Left kidney (tissue), 2 donors: ENCODE measurements around the gene GATD1. TPM values are rescaled to one million over a fixed set of nuclear protein-coding genes. Genes with fewer than 3 reads are reported as not detected.
A peak's percentile ranks its signal among the peaks of the same experiment; 100 is the strongest.

Experiments used
- DNase-seq: peaks from one replicate; pipeline ENCODE4 v3.0.0-alpha.2; 2013
- polyA plus RNA-seq: library from polyadenylated mRNA; unstranded; fragments of 120-200 nt; gene quantifications from one replicate; pipeline ENCODE4 v1.2.1, GENCODE V29; 2013; ENCODE audit not compliant: insufficient read length

The GATD1 gene
- polyA plus RNA-seq, 1 donor, result 65.7 TPM

DNA sequence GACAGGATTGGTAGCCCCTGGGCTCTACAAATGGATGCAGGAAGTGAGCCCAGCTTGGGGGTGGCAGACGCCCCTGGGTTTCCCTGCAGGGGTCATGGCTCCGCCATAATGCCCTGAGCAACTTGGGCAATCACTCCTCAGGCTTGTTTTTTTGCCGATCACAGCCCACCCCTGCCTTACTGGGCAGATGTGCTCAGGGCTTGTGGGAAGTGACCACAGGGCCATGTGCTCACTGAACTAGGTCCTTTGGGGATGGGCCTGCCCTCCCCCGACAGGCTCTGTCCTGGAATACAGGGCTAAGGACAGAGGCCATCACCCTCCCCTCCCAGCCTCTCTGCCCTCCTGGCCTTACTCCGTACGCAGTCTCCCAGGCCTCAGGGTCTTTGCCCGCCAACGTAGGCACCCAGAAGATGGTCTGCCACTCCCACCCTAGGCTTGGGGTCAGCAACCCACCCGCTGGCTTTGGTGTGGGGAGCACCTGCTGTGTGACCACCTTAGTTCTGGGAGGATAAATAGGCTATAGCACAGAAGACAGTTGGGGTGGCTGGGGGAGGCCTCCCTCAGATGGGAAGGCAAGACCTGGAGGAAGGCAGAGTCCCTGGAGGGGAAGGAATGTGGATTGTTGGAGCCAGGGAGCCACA lies 36.3 kb upstream of the GATD1 start:
- DNase-seq, result no peak

DNA sequence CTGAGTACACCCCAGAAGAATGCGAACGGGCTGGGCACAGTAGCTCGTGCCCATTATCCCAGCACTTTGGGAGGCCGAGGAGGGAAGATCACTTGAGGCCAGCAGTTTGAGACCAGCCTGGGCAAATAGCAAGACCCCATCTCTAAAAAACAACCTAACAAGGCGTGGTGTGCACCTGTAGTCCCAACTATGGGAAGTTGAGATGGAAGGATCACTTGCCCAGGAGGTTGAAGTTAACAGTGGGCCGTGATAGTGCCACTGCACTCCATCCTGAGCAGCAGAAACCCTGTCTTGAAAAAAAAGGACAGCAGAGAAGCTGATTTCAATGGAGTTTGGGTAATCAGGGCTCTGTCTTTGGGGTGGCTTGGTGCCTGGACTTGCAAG lies 35.8 kb upstream of the GATD1 start:
- DNase-seq, result no peak

DNA sequence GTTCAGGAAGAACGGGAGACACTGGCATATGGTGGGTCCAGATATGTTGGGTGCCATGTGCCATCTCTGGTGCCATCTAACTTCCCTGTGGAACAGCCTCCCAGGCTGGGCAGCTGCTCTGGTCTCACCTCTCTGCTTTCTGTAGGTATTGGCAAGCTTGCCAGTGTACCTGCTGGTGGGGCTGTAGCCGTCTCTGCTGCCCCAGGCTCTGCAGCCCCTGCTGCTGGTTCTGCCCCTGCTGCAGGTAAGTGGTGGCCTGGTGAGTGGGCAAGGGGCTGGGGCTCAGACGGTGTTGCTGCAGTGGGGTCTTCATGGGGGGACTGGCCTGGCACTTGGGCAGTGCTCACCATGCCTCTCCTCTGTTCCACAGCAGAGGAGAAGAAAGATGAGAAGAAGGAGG lies 35.1 kb upstream of the GATD1 start:
- no peak for DNase-seq

DNA sequence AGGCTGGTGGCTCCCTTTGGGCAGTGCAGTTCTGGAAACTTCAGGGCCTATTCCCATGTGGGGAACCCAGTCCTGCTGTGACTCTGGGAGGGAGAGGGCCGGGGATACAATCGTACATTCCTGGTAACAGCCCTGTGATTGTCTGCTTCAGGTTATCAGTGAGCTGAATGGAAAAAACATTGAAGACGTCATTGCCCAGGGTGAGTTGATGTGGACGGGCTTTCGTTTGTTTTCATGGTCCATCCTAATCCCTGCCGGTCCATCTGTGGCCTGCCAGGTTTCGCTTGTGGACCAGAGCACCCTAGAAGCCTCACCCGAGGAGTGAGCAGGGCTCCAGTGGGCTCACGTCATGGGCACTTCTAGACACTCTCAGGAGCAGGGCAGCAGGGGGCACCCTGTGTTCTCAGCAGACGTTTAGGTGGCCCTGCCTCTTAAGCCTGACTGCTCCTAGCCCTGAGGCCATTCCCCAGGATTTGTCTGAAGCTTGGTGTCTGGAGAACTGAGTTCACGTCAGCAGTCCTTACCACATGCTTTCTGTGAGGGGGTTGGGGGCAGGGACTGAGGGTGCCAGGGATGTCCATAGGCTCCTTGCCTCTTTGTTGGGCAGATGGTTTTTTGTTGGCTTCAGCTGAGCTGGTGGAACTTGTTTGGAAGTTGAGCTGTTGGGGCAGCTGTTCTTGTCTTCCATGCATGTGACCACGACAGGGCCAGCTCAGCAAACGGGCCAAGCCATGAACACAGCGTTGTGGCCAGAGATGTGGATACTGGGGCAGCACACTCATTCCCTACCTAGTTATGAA lies 34.4 kb upstream of the GATD1 start:
- DNase-seq, result no peak

DNA sequence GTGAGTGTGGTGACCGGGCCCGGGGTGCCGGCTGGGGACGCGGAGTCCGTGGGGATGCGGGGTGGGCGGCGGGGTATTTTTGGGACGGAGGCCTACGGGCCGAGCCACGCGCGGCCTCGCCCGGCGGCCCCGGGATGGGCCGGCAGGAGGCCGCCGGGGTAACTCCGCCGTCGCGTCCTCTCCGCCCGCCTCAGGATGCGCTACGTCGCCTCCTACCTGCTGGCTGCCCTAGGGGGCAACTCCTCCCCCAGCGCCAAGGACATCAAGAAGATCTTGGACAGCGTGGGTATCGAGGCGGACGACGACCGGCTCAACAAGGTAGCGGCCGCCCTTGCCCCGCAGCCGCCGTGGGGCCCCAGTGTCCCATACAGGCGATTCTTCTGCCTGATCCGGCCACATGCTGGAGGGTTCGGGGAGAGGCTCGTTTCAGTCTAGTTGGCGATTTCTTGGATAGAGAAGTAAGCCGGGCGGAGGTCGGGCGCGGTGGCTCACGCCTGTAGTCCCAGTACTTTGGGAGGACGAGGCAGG lies 32.8 kb upstream of the GATD1 start:
- no peak for DNase-seq

DNA sequence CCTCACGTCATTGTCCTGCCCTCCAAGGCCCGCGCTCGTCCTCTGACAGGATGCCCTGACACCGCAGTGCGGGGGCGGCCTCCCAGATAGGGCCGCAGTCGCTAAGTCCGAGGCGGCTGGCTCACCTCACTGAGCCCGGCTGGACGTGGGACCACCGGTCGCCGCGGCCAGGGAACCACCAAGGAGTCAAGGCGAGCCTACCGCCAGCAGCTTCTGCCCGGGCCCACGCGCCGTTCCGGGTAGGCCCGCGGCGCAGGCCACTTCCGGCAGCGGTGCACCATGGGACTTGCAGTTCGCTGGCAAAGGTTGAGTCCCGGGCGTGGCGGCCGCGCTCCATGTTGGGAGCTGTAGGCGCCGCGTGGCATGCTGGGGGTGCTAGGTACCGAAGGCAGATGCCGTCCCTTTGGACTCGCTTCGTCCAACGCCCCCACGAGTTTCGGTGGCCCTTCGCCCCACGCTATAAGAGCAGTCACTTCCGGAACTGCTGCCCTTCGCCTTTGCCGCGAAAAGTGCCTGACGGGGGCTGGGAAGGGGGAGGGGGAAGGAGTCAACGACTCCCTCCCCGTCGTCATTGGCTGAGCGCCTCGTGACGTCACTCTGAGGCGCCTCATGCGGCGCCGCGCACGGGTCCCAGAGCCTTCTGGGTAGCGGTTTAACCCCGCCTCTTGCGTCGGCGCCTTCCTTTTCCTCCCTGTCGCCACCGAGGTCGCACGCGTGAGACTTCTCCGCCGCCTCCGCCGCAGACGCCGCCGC lies 32.2 kb upstream of the GATD1 start, which contains the start of gene RPLP2:
TSS of gene RPLP2 (plus strand) at position 681 of the 753 bp plus-strand sequence. CDS start 268 bp downstream, outside the sequence.
- DNase-seq, result peak; percentile 98

DNA sequence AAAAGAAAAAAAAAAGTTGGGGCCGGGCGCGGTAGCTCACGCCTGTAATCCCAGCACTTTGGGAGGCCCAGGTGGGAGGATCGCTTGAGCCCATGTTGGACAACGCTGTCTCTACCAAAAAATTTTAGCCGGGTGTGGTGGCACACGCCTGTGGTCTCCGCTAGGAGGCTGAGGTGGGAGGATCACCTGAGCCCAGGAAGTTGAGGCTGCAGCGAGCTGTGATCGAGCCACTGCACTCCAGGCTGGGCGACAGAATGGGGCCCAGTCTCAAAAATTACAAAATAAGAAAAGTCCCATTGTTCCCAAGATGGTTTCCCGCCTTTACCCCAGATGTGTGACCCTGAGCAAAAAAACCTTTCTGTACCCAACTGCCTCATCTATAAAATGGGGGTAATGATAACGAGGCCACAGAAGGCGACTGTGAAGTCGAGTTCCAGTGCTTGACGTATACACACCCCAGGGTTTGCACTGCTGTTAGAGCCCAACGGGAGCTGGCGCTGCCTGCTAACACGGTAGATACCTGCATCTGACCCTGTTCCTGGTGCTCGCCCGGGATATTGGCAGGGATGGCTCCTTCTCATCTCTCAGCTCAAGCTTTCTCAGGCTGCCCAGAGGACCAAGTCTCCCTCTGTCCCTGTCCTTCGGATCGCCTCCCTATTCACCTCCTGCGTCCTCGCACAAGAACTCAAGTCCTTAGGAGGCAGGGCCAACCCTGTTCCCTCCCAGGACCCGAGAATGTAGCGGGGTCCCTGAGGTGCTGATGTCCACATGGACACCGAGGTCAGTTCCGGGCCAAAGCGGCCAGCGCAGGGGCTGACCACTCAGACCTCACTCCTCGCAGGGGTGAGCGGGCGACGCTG lies 31.4 kb upstream of the GATD1 start:
- DNase-seq, result no peak

DNA sequence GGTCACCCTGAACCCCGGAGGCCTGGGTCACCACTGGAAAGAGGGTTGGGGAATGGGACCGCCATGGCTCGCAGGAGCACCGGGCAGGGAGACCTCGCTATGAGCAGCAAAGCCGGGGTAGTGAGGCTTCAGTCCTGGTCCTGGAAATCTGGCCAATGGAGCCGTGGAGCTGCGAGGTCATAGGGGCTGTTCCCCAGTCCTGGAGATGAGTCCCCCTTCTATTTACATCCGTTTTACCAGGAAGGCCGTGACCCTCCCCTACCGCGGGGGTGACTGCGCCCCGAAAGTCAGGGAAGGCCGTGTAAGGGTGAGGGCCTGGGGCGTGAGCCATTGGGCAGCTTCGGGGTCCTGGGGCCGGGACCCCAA lies 27.3 kb upstream of the GATD1 start:
- DNase-seq, result no peak

DNA sequence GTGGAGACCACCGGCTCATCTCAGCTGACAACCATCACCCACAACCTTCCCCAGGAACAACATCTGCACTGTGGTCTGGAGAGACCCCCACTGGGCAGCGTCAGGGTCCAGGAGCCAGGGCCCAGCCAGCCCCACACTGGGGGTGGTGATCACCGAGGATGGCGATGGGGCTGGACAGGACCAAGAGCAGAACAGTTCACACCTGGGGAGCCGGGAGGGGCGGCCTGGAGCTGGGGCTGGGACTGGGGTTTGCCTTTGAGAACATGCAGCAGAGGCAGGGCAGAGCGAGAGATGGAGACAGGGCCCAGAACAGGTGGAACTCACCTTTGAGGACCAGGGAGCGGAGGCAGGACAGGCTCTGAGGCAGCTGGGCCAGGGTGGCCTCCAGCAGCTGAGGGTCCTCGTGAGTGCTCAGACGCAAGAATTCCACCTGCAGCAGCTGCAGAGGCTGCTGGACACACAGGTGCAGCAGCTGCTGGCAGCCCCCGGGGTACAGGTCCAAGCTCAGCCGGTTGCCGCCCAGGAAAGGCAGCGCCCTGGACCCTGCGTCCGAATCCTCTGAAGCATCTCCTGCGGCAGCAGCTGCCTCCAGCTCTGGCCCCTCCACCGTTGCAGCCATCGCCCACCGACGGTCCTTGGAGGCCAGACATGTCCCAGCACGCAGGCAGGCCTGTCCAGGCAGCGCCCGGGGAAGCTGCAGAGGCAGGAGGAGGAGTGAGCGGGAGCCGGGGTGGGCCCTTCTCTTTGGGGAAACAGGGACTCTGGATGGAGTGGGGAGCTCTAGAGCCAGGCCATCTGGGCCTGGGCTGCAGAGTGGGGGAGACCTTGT lies 26.7 kb upstream of the GATD1 start:
- no peak for DNase-seq

DNA sequence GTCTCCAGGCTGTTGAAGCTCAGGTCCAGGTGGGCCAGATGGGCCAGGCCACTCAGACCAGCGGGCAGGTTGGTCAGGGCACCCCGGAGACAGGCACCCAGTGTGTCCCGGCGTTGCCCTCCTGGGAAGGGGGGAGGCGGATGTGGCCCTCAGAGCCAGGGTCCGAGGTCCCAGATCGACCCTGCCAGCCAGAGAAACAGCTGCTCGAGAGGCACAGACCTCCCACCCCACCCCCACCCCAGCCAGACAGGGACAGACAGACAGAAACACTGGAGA lies 26.1 kb upstream of the GATD1 start:
- no peak for DNase-seq

DNA sequence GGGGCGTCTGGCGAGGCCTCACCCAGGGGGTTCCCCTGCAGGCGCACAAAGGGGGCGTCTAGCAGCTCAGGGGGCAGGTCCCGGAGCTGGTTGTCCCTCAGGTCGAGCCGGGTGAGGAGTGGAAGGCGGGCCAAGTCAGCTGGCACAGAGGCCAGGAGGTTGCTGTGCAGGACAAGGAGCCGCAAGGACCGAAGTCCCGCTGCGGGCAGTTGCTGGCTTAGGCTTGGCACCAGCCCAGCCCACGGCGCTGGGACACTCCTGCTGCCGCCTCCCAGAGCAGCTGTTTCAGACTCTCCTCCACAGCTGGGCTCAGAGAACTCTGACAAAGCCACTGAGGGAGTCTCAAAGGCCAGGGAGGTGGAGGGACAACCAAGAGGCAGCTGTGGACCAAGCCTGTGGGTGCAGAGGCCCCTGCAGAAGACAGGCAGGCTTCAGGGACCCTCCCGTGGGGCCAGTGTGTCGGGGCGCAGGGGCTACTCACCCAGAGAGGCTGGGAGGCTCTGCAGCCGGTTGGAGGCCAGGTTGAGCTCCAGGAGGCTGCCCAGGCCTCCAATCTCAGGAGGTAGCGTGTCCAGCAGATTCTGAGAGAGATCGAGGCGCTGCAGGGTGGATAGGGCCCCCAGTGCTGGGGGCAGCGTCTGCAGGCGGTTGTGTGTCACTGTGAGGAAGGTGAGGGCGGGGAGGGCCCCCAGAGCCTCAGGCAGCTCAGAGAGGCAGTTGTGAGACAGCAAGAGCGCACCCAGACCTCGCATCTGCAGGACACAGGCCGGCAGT lies 25.6 kb upstream of the GATD1 start:
- DNase-seq, result no peak

DNA sequence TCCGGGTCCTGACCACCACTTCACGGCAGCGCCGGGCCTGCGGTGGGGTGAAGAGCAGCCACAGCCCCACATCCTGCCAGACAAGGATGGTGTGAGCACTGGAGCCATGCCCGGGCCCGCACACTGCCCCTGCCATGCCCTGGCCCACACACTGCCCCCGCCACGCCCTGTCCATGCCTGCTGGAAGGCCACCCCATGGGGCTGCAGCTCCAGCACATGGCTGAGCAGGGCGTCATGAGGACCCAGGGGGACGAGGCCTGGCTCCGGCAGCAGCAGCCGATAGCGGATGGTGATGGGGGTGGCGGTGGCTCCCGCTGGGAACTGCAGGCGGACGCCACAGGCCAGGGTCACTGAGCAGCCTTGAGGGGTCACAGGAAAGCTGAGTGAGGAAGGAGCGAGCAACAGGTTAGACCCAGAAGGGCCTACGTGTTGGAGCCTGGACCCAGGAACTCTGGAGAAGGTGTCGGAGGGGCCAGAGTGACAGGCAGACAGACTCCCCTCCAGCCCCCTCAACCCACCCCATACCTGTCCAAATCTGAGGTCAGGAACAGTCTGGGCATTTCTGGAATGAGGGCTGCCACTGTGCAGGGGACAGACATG lies 24.8 kb upstream of the GATD1 start:
- no peak for DNase-seq

DNA sequence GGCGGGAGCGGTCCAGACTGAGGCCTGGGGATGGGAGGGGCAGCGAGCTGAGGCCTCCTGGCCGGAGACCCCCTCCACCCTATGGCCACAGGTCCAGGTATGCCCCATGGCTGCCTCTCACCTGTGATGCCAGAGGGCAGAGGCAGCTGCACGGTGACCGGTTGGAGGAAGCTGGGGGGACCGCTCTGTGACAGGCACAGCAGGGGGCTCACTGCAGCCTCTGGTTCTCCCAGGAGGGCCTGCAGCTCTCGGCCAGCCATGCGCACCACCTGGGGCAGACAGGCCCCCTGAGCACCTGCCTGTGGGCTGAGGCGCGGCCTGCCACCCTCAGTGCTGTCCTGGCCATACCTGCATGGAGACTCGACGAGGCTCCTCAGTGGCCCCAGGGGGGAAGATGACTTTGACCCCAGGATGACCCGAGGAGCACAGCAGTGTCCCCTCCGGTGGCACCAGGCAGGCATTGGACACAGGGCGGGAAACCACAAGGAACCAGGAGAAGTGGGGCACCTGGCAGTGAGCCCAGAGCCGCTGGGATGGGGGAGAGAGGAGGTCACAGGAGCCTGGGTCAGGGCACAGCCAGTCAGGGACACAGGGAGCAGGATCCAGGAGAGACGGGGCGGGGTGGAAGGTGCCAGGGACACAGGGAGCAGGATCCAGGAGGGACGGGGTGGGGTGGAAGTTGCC lies 24.0 kb upstream of the GATD1 start:
- no peak for DNase-seq

DNA sequence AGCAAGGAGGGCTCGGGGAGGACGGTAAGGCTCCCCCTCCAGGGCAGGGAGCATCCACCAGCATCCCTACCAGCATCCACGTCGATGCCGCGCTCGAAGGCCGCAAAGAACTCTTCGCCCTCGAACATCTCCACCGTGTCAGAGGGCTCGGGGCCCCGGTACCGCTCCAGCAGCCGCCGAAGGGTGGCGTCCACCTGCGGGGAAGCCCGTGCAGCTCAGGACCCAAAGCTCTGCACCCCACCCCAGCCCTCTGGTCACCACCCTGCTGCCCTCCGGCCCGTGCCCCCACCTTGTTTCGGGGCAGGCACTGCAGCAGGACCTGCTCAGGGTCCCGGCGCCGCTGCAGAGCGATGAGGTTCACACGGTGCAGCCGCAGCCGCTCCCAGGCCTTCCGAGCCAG lies 23.2 kb upstream of the GATD1 start:
- no peak for DNase-seq

DNA sequence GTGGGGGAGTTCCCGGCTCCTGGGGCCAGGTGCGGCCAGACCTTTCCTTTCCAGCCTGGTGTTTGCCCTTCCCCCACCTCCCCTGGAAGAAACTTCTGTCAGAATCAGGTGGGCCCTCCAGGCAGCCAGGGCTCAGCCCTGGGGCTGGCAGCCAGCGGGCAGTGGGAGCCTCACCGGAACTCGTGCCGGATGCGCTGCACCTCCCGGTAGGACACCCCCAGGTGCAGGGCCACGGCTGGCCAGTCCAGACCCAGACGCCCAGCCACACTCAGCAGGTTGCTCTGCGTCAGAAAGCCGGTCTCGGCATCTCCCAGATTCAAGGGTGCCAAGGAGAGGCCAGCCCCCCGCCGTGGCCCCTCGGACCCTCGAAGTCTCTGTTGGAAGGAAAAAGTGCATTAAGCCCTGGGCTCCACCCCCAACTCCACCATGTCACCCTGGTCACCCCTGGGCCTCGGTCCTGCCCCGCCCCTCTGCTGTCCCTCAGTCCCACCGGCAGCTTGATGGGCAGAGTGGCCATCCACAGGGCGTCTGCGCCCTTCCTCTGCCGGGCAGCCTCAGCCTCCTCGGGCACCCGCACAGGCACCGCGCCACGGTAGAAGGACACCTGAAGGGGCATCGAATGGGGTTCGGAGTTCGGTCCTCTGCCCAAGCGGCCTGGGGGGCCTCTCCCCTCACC lies 22.5 kb upstream of the GATD1 start:
- DNase-seq, result no peak

DNA sequence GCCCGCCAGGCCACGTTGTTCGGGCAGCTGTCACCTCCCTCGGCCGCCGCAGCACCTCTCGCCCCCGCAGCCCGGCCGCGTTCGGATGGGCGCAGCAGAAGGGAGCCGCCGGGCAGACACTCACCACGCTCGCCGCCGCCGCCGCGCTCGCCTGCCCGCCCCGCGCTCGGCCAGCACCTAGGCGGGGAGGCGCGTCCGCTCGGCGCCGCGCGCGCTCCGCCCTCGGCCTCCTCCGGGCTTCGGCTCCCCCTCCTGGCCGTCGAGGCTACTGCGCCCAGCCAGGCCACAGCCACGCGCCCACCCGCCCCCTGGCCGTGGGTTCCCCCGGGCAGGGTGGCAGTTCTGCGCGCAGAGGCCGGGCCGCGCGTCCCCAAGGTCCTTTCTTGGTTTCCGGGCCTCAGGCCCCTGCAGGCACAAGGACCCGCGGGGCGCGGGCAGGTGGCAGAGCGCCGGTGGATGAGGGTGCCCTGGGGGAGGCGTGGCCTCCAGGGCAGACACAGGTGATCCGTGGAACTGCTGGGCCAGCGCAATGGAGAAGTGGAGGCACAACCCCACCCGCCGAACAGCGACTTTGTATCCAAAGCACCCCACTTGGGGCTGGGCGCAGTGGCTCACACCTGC lies 20.9 kb upstream of the GATD1 start, which contains the start of gene SLC25A22:
TSS of gene SLC25A22 (minus strand) at position 189 of the 621 bp plus-strand sequence. CDS start 3,275 bp downstream, outside the sequence.
- DNase-seq, result no peak

DNA sequence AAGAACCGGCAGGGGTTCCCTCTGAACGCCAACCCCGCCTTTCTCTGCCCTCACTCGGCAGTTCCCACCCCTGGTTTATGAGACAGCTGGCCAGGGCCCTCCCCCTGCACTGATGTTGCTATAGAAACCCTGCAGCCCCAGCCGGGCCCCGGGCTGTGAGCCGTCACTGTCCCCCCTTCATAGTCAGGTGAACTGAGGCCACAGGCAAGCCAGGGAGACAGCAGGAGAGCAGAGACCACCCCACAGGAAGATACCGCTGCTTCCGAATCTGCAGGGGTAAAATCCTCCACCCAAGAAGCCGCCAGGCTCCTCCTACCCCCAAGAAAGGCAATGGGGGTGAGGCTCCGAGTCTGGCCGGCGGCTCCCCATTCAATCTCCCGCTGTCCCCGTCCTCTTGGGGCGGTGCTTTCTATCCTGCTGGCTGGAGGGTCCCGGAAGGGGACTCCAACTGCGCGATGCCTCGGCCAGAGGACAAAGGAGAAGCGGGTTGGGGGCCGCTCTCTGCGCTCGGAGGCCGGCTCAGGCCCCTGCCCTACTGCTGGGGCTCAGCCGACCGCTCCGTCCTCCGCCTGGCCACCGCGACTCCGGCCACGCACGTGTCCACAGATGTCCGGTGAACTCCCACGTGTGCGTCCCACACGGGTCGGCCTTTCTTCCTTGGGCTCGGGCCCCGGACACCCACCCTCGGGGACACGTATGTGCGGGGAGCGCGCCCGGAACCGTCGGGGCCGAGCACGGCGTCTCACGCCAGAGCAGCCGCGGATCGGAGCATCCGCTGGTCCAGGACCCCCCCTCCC lies 20.2 kb upstream of the GATD1 start:
- DNase-seq, result no peak
